Caco-2 (cell line): Measurements from ENCODE around the gene ADCK2. TPM values are rescaled to one million over a fixed set of nuclear protein-coding genes. Genes with fewer than 3 reads are reported as not detected.

Source experiments
- BruUV-seq: library from RNA; stranded (reverse); fragments of 400-500 nt; replicated peaks from 2 replicates; lab custom pipeline; 2021; lab: Mats Ljungman, UMichigan
- CTCF ChIA-PET: fragments of 300-600 bp; sonication (Branson Sonifier 250); formaldehyde crosslinking; loops from one replicate; lab custom pipeline; 2022; ENCODE audit warnings: antibody characterized with exemption; lab: Charles Lee
- POLR2A ChIA-PET: fragments of 300-600 bp; sonication (Branson Sonifier 250); formaldehyde crosslinking; loops from one replicate; lab custom pipeline; 2022; ENCODE audit warnings: antibody characterized with exemption; lab: Charles Lee
- DNase-seq, 2 experiments: peaks; one replicate each; pipeline versions ENCODE4 v3.0.0 to v3.0.0-alpha.2; 2020 to 2022
- H3K27me3 ChIP-seq: replicated peaks from 2 replicates; pipeline ENCODE4 v1.6.0; 2011; ENCODE audit warnings: low read length; ENCODE audit not compliant: control insufficient read depth, insufficient read depth
- H3K36me3 ChIP-seq: 2 replicates; pipeline ENCODE4 v1.5.1; 2011; ENCODE audit warnings: low read length; ENCODE audit not compliant: control insufficient read depth, insufficient read depth
- H3K4me1 ChIP-seq: fragments of 250-450 bp; sonication (Bioruptor Pico); 2 replicates; pipeline ENCODE4 v1.5.1; 2020; ENCODE audit warnings: mild to moderate bottlenecking
- H3K4me3 ChIP-seq: 2 replicates; pipeline ENCODE4 v1.5.1; 2011; ENCODE audit warnings: low read depth, mild to moderate bottlenecking, control low read depth, low read length
- H3K9me3 ChIP-seq: fragments of 250-450 bp; sonication (Bioruptor Pico); 2 replicates; pipeline ENCODE4 v1.5.1; 2020; ENCODE audit warnings: mild to moderate bottlenecking, moderate library complexity
- H3K27ac Mint-ChIP-seq: one replicate; pipeline ENCODE4 v1.8.0; 2022; ENCODE audit warnings: mixed read lengths; ENCODE audit not compliant: unreplicated experiment
- H3K27me3 Mint-ChIP-seq: one replicate; pipeline ENCODE4 v1.8.0; 2022; ENCODE audit warnings: mixed read lengths; ENCODE audit not compliant: insufficient read depth, unreplicated experiment
- H3K36me3 Mint-ChIP-seq: one replicate; pipeline ENCODE4 v1.8.0; 2022; ENCODE audit warnings: mild to moderate bottlenecking, mixed read lengths; ENCODE audit not compliant: insufficient read depth, unreplicated experiment
- H3K4me1 Mint-ChIP-seq: one replicate; pipeline ENCODE4 v1.8.0; 2022; ENCODE audit warnings: low read depth, mixed read lengths; ENCODE audit not compliant: unreplicated experiment
- H3K4me3 Mint-ChIP-seq: one replicate; pipeline ENCODE4 v1.8.0; 2022; ENCODE audit warnings: mild to moderate bottlenecking, moderate library complexity, mixed read lengths; ENCODE audit not compliant: unreplicated experiment
- H3K9me3 Mint-ChIP-seq: one replicate; pipeline ENCODE4 v1.8.0; 2022; ENCODE audit warnings: mixed read lengths; ENCODE audit not compliant: unreplicated experiment
- CTCF ChIP-seq, 2 experiments: fragments of 200-600 bp in 1 of 2; IDR thresholded peaks; 1 replicate in 1 of 2; 2 replicates in 1 of 2; pipeline versions ENCODE4 v1.5.1 to v1.8.0; 2011 to 2022; ENCODE audit warnings: antibody characterized with exemption in 1 of 2, control low read depth in 1 of 2, inconsistent platforms in 1 of 2, low read depth in 1 of 2, low read length in 1 of 2, mild to moderate bottlenecking in 1 of 2, moderate library complexity in 1 of 2; ENCODE audit not compliant: insufficient read depth in 1 of 2, severe bottlenecking in 1 of 2, unreplicated experiment in 1 of 2
- intact Hi-C: fragments of 100-400 bp; cut with micrococcal nuclease; formaldehyde crosslinking; loops from one replicate; pipeline ENCODE4 v1.10.0; 2022; ENCODE audit not compliant: unreplicated experiment
- total RNA-seq: library from RNA; stranded (reverse); gene quantifications from 2 replicates; pipeline ENCODE4 v1.2.3, GENCODE V29; 2022

The ADCK2 gene
- total RNA-seq, 1 experiment from 2014 or later = 17.7 TPM

- no peak overlapping the region for H3K27ac Mint-ChIP-seq
- peaks cover 11% of the 10 kb centered on the region for H3K27me3 Mint-ChIP-seq
- intact Hi-C loops = no loop called here
- Histone ChIP-seq H3K9me3 (no peaks in the 10 kb centered on the region), H3K36me3 (no peaks in the 10 kb centered on the region), H3K27me3 (no peaks in the 10 kb centered on the region), H3K4me1 (peaks cover 9% of the 10 kb centered on the region), H3K4me3 (no peak overlapping the region)
- no peaks in the 10 kb centered on the region for H3K36me3 Mint-ChIP-seq
- no peak overlapping the region for H3K4me3 Mint-ChIP-seq
- no peaks in the 10 kb centered on the region for H3K9me3 Mint-ChIP-seq
- DNase-seq = no peak
- BruUV-seq = no TSS peak
- H3K4me1 Mint-ChIP-seq = peaks cover 11% of the 10 kb centered on the region
- ChIA-PET POLR2A (no interaction called here), CTCF (no interaction called here)
- TF ChIP-seq CTCF (IDR thresholded peaks at IDR 0.05; ENCODE audit: insufficient read depth in 1 of 2, low read depth in 1 of 2, low read length in 1 of 2, severe bottlenecking in 1 of 2, unreplicated experiment in 1 of 2) = no peak
Measured at GRCh38 chr7:140635816-140636215, 36.9 kb upstream of the ADCK2 start.

- H3K27me3 Mint-ChIP-seq = peaks cover 11% of the 10 kb centered on the region
- H3K27me3 ChIP-seq = no peaks in the 10 kb centered on the region
- no peak for TF ChIP-seq CTCF (IDR thresholded peaks at IDR 0.05; ENCODE audit: insufficient read depth in 1 of 2, low read depth in 1 of 2, low read length in 1 of 2, severe bottlenecking in 1 of 2, unreplicated experiment in 1 of 2)
- H3K36me3 Mint-ChIP-seq = no peaks in the 10 kb centered on the region
- peaks cover 20% of the 10 kb centered on the region for H3K4me1 Mint-ChIP-seq
- no TSS peak for BruUV-seq
- H3K36me3 ChIP-seq = no peaks in the 10 kb centered on the region
- no peak for DNase-seq
- H3K9me3 ChIP-seq = no peaks in the 10 kb centered on the region
- H3K4me3 Mint-ChIP-seq = no peak overlapping the region
- H3K4me1 ChIP-seq = peaks cover 13% of the 10 kb centered on the region
- ChIA-PET CTCF (interaction anchor here (0.6 kb wide), 1 partner anchor 9 kb away, joined by 3 read pairs; no protein-coding TSS in a partner anchor), POLR2A (no interaction called here)
- H3K9me3 Mint-ChIP-seq = no peaks in the 10 kb centered on the region
- intact Hi-C loops = no loop called here
- H3K27ac Mint-ChIP-seq = no peak overlapping the region
- no peak overlapping the region for H3K4me3 ChIP-seq
Measured at GRCh38 chr7:140637400-140637799, 35.3 kb upstream of the ADCK2 start.

GRCh38 chr7:140638173-140638791, 34.5 kb upstream of the ADCK2 start:
- peaks cover 20% of the 10 kb centered on the region for H3K4me1 Mint-ChIP-seq
- no peaks in the 10 kb centered on the region for H3K9me3 Mint-ChIP-seq
- intact Hi-C loops = no loop called here
- no peak overlapping the region for H3K27ac Mint-ChIP-seq
- H3K27me3 ChIP-seq = no peaks in the 10 kb centered on the region
- no TSS peak for BruUV-seq
- no peak overlapping the region for H3K4me3 Mint-ChIP-seq
- TF ChIP-seq CTCF (IDR thresholded peaks at IDR 0.05; ENCODE audit: insufficient read depth in 1 of 2, low read depth in 1 of 2, low read length in 1 of 2, severe bottlenecking in 1 of 2, unreplicated experiment in 1 of 2) = no peak
- ChIA-PET CTCF (interaction anchor here (0.6 kb wide), 1 partner anchor 45 kb away, joined by 3 read pairs; no protein-coding TSS in a partner anchor), POLR2A (no interaction called here)
- peaks cover 13% of the 10 kb centered on the region for H3K4me1 ChIP-seq
- H3K36me3 Mint-ChIP-seq = no peaks in the 10 kb centered on the region
- H3K9me3 ChIP-seq = no peaks in the 10 kb centered on the region
- H3K4me3 ChIP-seq = no peak overlapping the region
- peaks cover 11% of the 10 kb centered on the region for H3K27me3 Mint-ChIP-seq
- DNase-seq = no peak
- no peaks in the 10 kb centered on the region for H3K36me3 ChIP-seq
